Limb (tissue), 2 donors: ENCODE data around the gene SFXN1.
"Not testable (repeated sequence)": the region's sequence is repeated elsewhere in the genome, so short reads cannot be mapped to it uniquely, and the experiment has no call there.

Experiments used
- DNase-seq, 2 donors: peaks; one replicate each; pipeline ENCODE4 v3.0.0-alpha.2; 2016; ENCODE audit errors: extremely low spot score in 2 of 2

SFXN1 gene

DNA sequence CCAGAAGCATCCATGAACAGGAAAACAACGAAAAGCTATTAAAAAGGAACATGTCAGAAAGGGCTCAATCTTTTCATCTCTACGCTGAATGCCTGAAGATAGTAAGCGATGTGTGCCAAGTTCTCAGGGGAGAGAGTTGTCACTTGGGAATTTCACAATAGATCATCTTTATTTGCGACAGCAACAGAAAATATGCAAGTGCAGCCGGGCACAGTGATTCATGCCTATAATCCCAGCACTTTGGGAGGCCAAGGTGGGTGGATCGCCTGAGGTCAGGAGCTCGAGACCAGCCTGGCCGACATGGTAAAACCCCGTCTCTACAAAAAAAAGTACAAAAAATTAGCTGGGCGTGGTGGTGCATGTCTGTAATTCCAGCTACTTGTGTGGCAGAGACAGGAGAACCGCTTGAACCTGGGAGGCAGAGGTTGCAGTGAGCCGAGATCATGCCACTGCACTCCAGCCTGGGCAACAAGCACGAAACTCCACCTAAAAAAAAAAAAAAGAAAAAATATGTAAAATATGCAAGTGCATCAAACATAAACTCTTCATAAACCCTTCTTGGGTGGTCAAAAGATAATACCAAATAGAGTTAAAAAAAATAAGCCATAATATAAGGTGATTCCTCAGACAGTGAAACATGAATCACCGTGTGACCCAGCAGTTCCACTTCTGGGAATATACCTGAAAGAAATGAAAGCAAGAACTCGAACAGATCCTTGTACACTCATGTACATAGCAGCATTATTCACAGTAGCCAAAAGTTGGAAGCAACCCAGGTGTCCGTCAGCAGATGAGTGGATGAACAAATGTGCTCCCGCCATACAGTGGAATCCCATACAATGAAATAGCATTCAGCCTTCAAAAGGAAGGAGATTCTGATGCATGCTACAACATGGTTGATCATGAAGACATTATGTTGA, 16.2 kb downstream of the SFXN1 start:
- no peak for DNase-seq

- DNase-seq = no peak
These were observed 23.4 kb downstream of the SFXN1 start for GRCh38 chr5:175501759-175502158.

GRCh38 chr5:175507671-175508070, 29.3 kb downstream of the SFXN1 start:
- DNase-seq = not testable (repeated sequence)

GRCh38 chr5:175508896-175509295, 30.5 kb downstream of the SFXN1 start:
- DNase-seq = no peak

- DNase-seq = no peak
These were observed 34.9 kb downstream of the SFXN1 start for GRCh38 chr5:175513297-175513696.

- no peak for DNase-seq
These were observed 35.4 kb downstream of the SFXN1 start for GRCh38 chr5:175513726-175514125.

DNA sequence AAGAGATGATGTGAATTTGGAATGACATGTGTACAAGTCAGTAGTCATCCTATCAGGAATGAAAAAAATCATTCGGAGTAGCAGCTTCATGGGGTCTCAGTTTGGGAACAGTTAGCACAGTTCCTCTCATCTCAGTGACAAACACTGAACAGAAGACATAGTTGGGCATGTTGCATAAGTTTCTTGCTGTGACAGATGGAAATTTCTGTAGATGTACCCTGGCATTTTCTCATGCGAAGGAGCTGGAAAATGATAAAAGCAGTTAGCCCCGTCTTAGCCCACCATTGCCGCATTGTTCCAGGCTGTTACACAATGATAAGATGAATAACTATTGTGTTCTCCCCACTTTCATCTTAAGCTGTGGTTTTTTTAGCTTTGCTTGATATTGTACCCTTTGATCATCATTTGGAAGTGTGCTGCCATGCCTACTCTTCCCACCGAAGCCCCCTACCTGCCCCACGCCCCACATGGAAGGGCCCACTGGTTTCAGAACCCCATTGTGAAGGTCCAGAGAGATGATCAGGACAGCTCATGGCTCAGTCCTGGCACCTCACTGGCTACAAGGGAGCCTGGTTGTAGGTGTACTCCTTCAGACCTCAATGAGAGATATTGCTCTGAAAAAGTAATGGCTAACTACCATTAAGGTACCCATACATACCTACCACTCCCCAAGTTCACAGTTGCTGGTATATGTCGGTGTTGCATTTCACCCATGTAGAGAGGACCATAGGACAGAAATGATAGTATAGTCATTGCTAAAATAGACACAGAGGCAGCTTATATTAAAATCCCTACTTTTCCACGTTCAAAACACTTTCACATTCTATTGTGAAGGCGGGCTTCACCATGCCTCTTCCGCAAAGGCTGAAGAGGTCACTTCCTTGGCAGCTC, 38.8 kb downstream of the SFXN1 start:
- DNase-seq = no peak

GRCh38 chr5:175517824-175518450, 39.6 kb downstream of the SFXN1 start:
- no peak for DNase-seq

GRCh38 chr5:175519006-175519405, 40.6 kb downstream of the SFXN1 start:
- no peak for DNase-seq

- no peak for DNase-seq
These were observed 42.0 kb downstream of the SFXN1 start for GRCh38 chr5:175520321-175520720.

GRCh38 chr5:175520873-175521272, 42.5 kb downstream of the SFXN1 start:
- DNase-seq = no peak

- DNase-seq = no peak
These were observed 43.0 kb downstream of the SFXN1 start for GRCh38 chr5:175521313-175521833.

GRCh38 chr5:175523292-175523691, 44.9 kb downstream of the SFXN1 start:
- no peak for DNase-seq

- DNase-seq = no peak
These were observed 45.9 kb downstream of the SFXN1 start for GRCh38 chr5:175524211-175524610.

- no peak for DNase-seq
These were observed 48.3 kb downstream of the SFXN1 start for GRCh38 chr5:175526691-175527090.

GRCh38 chr5:175531361-175531760, 53.0 kb downstream of the SFXN1 start:
- no peak for DNase-seq

GRCh38 chr5:175534070-175534932, 55.9 kb downstream of the SFXN1 start:
- DNase-seq = peak; percentile 59 to 90

DNA sequence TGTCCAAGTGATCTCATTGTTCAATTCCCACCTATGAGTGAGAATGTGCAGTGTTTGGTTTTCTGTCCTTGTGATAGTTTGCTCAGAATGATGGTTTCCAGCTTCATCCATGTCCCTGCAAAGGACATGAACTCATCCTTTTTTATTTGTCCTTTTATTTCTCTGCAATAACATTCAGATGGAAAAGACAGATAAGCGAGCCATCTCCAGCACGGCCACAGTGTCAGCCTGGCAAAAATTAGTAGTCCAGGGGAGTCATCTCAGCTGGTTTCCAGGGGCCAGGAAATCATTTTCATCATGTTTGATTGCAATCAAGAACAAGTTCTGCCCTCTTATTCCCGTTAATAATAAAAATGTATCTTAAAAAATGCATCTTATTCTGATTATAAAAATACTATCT, 57.0 kb downstream of the SFXN1 start:
- not testable (repeated sequence) for DNase-seq

GRCh38 chr5:175535796-175536195, 57.4 kb downstream of the SFXN1 start:
- DNase-seq = no peak

GRCh38 chr5:175538576-175538975, 60.2 kb downstream of the SFXN1 start:
- no peak for DNase-seq

GRCh38 chr5:175539936-175540335, 61.6 kb downstream of the SFXN1 start:
- DNase-seq = no peak
